ENCODE data around the gene BBOF1. TPM values are rescaled to one million over a fixed set of nuclear protein-coding genes. Genes with fewer than 3 reads are reported as not detected.

BBOF1 gene
- total RNA-seq, 1 donor from 2014 or later: 8.0 TPM

DNA sequence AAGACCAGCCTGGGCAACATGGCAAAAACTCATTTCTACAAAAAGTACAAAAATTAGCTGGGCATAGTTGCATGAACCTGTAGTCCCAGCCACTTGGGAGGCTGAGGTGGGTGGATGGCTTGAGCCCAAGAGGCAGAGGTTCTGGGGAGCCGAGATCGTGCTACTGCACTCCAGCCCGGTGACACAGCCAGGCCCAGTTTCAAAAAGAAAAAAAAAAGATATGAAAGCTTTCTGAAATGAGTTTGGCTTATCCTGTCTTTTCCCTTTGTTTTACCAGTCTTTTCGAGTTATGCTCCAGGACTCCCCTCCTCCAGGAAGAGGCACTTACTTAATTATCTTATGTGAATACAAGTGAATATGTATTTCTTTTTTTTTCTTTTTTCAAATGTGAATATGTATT is 3.2 kb downstream of the BBOF1 start:
- no peak for TF ChIP-seq CTCF (IDR thresholded peaks at IDR 0.05)
- Mint-ChIP-seq H3K4me3 (ENCODE audit: unreplicated experiment) (no peak overlapping the region), H3K27ac (ENCODE audit: unreplicated experiment) (no peak overlapping the region), H3K27me3 (ENCODE audit: unreplicated experiment) (no peaks in the 10 kb centered on the region), H3K36me3 (ENCODE audit: unreplicated experiment) (no peaks in the 10 kb centered on the region), H3K9me3 (ENCODE audit: unreplicated experiment) (no peaks in the 10 kb centered on the region), H3K4me1 (ENCODE audit: unreplicated experiment) (peaks cover 19% of the 10 kb centered on the region)
- no peak for DNase-seq (ENCODE audit: extremely low spot score, unreplicated experiment)

DNA sequence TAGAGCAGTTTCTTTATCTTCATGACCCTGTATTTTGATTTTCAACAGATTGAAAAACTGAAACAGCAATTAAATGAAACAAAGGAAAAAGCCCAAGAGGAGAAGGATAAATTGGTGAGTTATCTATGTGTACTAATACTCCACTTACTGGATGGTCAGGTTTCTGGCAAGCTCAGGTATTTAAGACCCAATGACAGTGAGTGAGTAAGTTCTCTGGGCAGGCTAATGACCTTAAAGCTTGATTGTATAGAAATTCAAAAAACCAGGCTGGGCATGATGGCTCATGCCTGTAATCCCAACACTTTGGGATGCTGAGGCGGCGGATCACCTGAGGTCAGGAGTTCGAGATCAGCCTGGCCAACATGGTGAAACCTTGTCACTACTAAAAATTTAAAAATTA is 10.0 kb downstream of the BBOF1 start:
- H3K27me3 Mint-ChIP-seq (ENCODE audit: unreplicated experiment): no peaks in the 10 kb centered on the region
- TF ChIP-seq CTCF (IDR thresholded peaks at IDR 0.05): no peak
- H3K4me1 Mint-ChIP-seq (ENCODE audit: unreplicated experiment): no peaks in the 10 kb centered on the region
- H3K4me3 Mint-ChIP-seq (ENCODE audit: unreplicated experiment): no peak overlapping the region
- H3K27ac Mint-ChIP-seq (ENCODE audit: unreplicated experiment): no peak overlapping the region
- H3K9me3 Mint-ChIP-seq (ENCODE audit: unreplicated experiment): no peaks in the 10 kb centered on the region
- peaks cover 4% of the 10 kb centered on the region for H3K36me3 Mint-ChIP-seq (ENCODE audit: unreplicated experiment)
- no peak for DNase-seq (ENCODE audit: extremely low spot score, unreplicated experiment)

GRCh38 chr14:74034572-74034971 is 15.4 kb downstream of the BBOF1 start:
- no peak overlapping the region for H3K4me3 Mint-ChIP-seq (ENCODE audit: unreplicated experiment)
- no peak overlapping the region for H3K27ac Mint-ChIP-seq (ENCODE audit: unreplicated experiment)
- H3K4me1 Mint-ChIP-seq (ENCODE audit: unreplicated experiment): no peaks in the 10 kb centered on the region
- DNase-seq (ENCODE audit: extremely low spot score, unreplicated experiment): no peak
- H3K9me3 Mint-ChIP-seq (ENCODE audit: unreplicated experiment): no peaks in the 10 kb centered on the region
- peaks cover 7% of the 10 kb centered on the region for H3K36me3 Mint-ChIP-seq (ENCODE audit: unreplicated experiment)
- no peak for TF ChIP-seq CTCF (IDR thresholded peaks at IDR 0.05)
- H3K27me3 Mint-ChIP-seq (ENCODE audit: unreplicated experiment): no peaks in the 10 kb centered on the region

DNA sequence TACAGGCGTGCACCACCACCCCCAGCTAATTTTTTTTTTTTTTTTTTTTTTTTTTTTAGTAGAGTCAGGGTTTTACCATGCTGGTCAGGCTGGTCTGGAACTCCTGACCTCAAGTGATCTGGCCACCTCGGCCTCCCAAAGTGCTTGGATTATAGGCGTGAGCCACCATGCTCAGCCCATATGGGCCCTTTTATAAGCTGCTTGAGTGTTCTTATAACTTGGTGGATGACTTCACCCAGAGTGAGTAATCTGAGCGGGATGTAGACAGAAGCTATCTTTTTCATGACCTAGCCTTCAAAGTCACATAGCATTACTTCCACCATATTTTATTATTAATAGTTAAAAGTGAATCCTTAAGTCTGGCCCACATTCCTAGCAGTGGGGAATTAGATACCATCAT is 16.4 kb downstream of the BBOF1 start:
- no peaks in the 10 kb centered on the region for H3K9me3 Mint-ChIP-seq (ENCODE audit: unreplicated experiment)
- no peaks in the 10 kb centered on the region for H3K27me3 Mint-ChIP-seq (ENCODE audit: unreplicated experiment)
- no peak for DNase-seq (ENCODE audit: extremely low spot score, unreplicated experiment)
- no peak overlapping the region for H3K27ac Mint-ChIP-seq (ENCODE audit: unreplicated experiment)
- H3K36me3 Mint-ChIP-seq (ENCODE audit: unreplicated experiment): peaks cover 9% of the 10 kb centered on the region
- no peak for TF ChIP-seq CTCF (IDR thresholded peaks at IDR 0.05)
- H3K4me1 Mint-ChIP-seq (ENCODE audit: unreplicated experiment): no peaks in the 10 kb centered on the region
- no peak overlapping the region for H3K4me3 Mint-ChIP-seq (ENCODE audit: unreplicated experiment)

- no peaks in the 10 kb centered on the region for H3K4me1 Mint-ChIP-seq (ENCODE audit: unreplicated experiment)
- no peak overlapping the region for H3K27ac Mint-ChIP-seq (ENCODE audit: unreplicated experiment)
- TF ChIP-seq CTCF (IDR thresholded peaks at IDR 0.05): peak; percentile 75
- no peaks in the 10 kb centered on the region for H3K9me3 Mint-ChIP-seq (ENCODE audit: unreplicated experiment)
- H3K4me3 Mint-ChIP-seq (ENCODE audit: unreplicated experiment): no peak overlapping the region
- DNase-seq (ENCODE audit: extremely low spot score, unreplicated experiment): no peak
- H3K27me3 Mint-ChIP-seq (ENCODE audit: unreplicated experiment): no peaks in the 10 kb centered on the region
- peaks cover 7% of the 10 kb centered on the region for H3K36me3 Mint-ChIP-seq (ENCODE audit: unreplicated experiment)
These were observed 19.1 kb downstream of the BBOF1 start for GRCh38 chr14:74038020-74038859.
